Measurements from ENCODE around the gene EMC10.

EMC10 gene

GRCh38 chr19:50498219-50499056, 22.1 kb downstream of the EMC10 start:
- no peak overlapping the region for H3K4me3 ChIP-seq (ENCODE audit: low read depth, low read length)
- no peak for DNase-seq (ENCODE audit: low read depth)
- TF ChIP-seq, protein P1, sequence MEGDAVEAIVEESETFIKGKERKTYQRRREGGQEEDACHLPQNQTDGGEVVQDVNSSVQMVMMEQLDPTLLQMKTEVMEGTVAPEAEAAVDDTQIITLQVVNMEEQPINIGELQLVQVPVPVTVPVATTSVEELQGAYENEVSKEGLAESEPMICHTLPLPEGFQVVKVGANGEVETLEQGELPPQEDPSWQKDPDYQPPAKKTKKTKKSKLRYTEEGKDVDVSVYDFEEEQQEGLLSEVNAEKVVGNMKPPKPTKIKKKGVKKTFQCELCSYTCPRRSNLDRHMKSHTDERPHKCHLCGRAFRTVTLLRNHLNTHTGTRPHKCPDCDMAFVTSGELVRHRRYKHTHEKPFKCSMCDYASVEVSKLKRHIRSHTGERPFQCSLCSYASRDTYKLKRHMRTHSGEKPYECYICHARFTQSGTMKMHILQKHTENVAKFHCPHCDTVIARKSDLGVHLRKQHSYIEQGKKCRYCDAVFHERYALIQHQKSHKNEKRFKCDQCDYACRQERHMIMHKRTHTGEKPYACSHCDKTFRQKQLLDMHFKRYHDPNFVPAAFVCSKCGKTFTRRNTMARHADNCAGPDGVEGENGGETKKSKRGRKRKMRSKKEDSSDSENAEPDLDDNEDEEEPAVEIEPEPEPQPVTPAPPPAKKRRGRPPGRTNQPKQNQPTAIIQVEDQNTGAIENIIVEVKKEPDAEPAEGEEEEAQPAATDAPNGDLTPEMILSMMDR (IDR thresholded peaks at IDR 0.05; ENCODE audit: low read depth, low read length, missing control alignments) = no peak

- H3K4me3 ChIP-seq (ENCODE audit: low read depth, low read length) = no peak overlapping the region
- TF ChIP-seq, protein P1 (IDR thresholded peaks at IDR 0.05; ENCODE audit: low read depth, low read length, missing control alignments) = peak; percentile 37
- no peak for DNase-seq (ENCODE audit: low read depth)
Observed at GRCh38 chr19:50500060-50500752, 23.9 kb downstream of the EMC10 start.

DNA sequence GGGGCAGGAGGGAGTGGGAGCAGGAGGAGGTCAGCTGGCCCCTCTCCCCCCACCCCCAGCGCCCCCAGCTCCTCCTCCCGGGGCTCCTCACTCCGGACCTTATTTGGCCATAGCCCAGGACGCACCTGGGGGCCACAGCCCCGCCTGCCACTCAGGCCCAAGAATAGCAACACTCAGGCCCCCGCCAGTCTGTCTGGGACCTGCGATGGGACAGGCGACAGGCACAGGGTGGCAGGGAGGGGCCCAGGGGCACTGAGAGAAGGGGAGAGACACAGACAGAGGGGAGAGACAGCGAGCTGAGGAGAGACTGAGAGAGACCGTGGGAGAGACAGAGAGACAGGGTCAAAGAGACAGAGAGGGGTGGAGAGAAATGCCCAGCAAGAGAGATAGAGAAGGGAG, 24.4 kb downstream of the EMC10 start:
- TF ChIP-seq, protein P1 (IDR thresholded peaks at IDR 0.05; ENCODE audit: low read depth, low read length, missing control alignments) = no peak
- no peak for DNase-seq (ENCODE audit: low read depth)

GRCh38 chr19:50501186-50501567, 24.9 kb downstream of the EMC10 start:
- no peak for DNase-seq (ENCODE audit: low read depth)
- TF ChIP-seq, protein P1 (IDR thresholded peaks at IDR 0.05; ENCODE audit: low read depth, low read length, missing control alignments) = no peak
- no peak overlapping the region for H3K4me3 ChIP-seq (ENCODE audit: low read depth, low read length)

More for the DNA sequence above, 24.4 kb downstream of the EMC10 start:
- no peak overlapping the region for H3K4me3 ChIP-seq (ENCODE audit: low read depth, low read length)

DNA sequence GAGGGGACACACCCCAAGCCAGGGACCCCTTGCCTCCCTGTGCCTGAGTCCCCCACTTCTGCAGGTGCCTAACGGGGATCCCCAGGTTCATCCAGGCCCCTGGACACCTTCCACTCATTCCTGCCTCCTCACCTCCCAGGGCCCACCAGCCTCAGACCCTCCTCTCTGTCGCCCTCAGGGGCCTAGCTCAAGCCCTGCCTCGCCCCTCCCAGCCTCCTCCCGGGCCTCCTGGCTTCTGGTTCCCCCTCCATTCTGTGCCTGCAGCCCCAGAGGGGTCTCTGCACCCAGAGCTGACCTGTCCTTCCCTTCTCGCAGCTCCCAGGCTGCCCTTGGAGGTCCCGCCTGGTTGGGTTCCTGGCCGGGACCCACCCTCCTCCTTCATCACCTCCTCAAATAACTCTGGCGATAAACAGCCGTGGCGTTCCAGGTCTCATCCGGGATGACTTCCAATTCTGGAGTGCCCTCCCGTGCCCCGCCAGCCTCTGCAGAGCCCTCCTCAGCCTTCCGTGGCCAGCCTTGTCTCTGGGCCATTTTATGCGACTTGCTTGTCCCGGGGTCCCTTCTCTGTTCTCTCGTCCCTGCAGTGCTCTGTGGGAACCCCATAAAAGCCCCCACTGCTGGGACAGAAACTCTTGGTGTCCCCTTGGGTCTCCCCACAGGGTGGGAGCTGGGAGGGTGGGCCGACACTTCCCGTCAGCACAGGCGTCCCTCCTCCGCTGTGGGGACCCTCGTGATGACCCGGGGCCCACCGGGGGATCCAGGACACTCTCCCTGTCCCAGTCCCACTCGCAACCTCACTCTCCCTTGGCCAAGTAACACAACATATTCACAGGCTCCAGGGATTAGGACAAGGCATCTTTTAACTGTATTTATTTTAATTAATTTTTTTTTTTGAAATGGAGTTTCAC, 25.5 kb downstream of the EMC10 start:
- no peak for DNase-seq (ENCODE audit: low read depth)
- H3K4me3 ChIP-seq (ENCODE audit: low read depth, low read length) = no peak overlapping the region
- TF ChIP-seq, protein P1 (IDR thresholded peaks at IDR 0.05; ENCODE audit: low read depth, low read length, missing control alignments) = no peak

DNA sequence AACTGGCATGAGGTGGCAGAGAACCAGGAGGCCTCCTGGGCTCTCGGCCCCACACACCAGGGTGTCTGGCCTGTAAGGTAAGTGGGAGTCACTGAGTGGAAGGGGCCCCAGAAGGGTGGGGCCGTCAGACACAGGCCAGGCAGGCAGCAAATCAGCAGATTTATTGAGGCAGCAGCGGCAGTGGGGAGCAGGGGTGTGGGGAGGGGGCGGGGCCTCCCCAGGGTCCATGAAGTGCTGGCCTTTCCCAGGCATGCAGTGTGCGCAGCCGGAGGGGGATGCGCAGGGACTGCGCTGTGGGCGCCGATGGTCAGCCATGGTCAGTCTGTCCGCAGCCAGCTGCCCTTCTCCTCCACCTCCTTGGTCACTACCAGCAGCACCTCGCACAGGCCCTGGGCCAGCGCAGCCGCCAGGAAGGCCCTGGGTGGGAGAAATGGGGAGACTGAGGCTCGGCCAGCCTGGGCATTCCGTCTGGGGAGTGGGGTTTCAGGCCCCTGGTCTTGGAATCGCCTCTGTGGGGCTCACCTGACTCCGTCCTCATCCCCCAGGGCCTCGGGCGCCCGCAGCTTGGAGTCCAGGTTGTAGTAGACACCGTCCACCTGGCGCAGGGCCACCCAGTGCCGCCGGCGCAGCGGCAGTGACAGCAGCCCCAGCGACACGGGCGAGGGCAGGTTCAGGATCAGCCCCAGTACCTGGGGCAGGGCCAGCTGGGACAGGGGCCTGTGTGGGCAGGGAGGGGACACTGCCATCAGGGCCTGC, 29.7 kb downstream of the EMC10 start:
- DNase-seq (ENCODE audit: low read depth) = no peak
- H3K4me3 ChIP-seq (ENCODE audit: low read depth, low read length) = no peak overlapping the region
- TF ChIP-seq, protein P1 (IDR thresholded peaks at IDR 0.05; ENCODE audit: low read depth, low read length, missing control alignments) = no peak
